Naive B cell (primary cell): ENCODE data around the gene INSYN2B. TPM values are rescaled to one million over a fixed set of nuclear protein-coding genes. Genes with fewer than 3 reads are reported as not detected.

Experiments used
- ATAC-seq, 2 donors: fragments of 150-1000 bp; cut with Tn5 transposase; 2 replicates each; pipeline ENCODE4 v1.10.0; 2021; ENCODE audit warnings: low read depth in 2 of 2, mild to moderate bottlenecking in 2 of 2, moderate library complexity in 2 of 2
- DNase-seq: peaks from one replicate; pipeline ENCODE4 v3.0.0; 2022
- H3K27ac Mint-ChIP-seq, 6 donors: one replicate each; pipeline ENCODE4 v1.8.0; 2020 to 2022; ENCODE audit warnings: mild to moderate bottlenecking in 6 of 6, mixed read lengths in 6 of 6, moderate library complexity in 5 of 6, inconsistent platforms in 2 of 6
- H3K27me3 Mint-ChIP-seq, 3 donors: one replicate each; pipeline ENCODE4 v1.8.0; 2021 to 2022; ENCODE audit warnings: mixed read lengths in 3 of 3, mild to moderate bottlenecking in 1 of 3
- H3K36me3 Mint-ChIP-seq, 2 donors: one replicate each; pipeline ENCODE4 v1.8.0; 2020 to 2022; ENCODE audit warnings: mixed read lengths in 2 of 2, inconsistent platforms in 1 of 2, mild to moderate bottlenecking in 1 of 2
- H3K4me1 Mint-ChIP-seq, 3 donors: one replicate each; pipeline ENCODE4 v1.8.0; 2020 to 2022; ENCODE audit warnings: mixed read lengths in 3 of 3, inconsistent platforms in 1 of 3, mild to moderate bottlenecking in 1 of 3, moderate library complexity in 1 of 3
- H3K4me3 Mint-ChIP-seq, 8 donors: one replicate each; pipeline ENCODE4 v1.8.0; 2020 to 2022; ENCODE audit warnings: mild to moderate bottlenecking in 8 of 8, mixed read lengths in 8 of 8, moderate library complexity in 8 of 8, inconsistent platforms in 2 of 8
- H3K9me3 Mint-ChIP-seq, 7 donors: one replicate each; pipeline ENCODE4 v1.8.0; 2020 to 2022; ENCODE audit warnings: mixed read lengths in 7 of 7, mild to moderate bottlenecking in 5 of 7, inconsistent platforms in 2 of 7, moderate library complexity in 1 of 7
- polyA plus RNA-seq, 6 donors: library from polyadenylated mRNA; unstranded; fragments of 300-500 nt; fragmentation: Illumina TruSeq; gene quantifications; one replicate each; pipeline ENCODE4 v1.2.3, GENCODE V29; 2021; ENCODE audit warnings: low read depth in 6 of 6

Gene INSYN2B
- polyA plus RNA-seq, 6 donors from 2014 or later: 0.32 to 0.77 (median 0.37) TPM; not detected in 3

- peaks cover 0 to 8% (median 5%) of the 10 kb centered on the region in 3 donors for H3K4me1 Mint-ChIP-seq
- no peak for DNase-seq
- H3K4me3 Mint-ChIP-seq: no peak overlapping the region
- peaks cover 30 to 45% of the 10 kb centered on the region in 2 donors for H3K36me3 Mint-ChIP-seq
- H3K27ac Mint-ChIP-seq: no peak overlapping the region
- H3K27me3 Mint-ChIP-seq: no peaks in the 10 kb centered on the region
- ATAC-seq: no peak
- no peaks in the 10 kb centered on the region for H3K9me3 Mint-ChIP-seq
Observed at GRCh38 chr5:169992789-169993484, 12.6 kb upstream of the INSYN2B start.

GRCh38 chr5:169991115-169991869 lies 11.0 kb upstream of the INSYN2B start:
- Mint-ChIP-seq H3K4me1 (peaks cover 0 to 8% (median 5%) of the 10 kb centered on the region in 3 donors), H3K4me3 (no peak overlapping the region), H3K27me3 (no peaks in the 10 kb centered on the region), H3K27ac (peak overlapping the region in 3 of 6 donors; percentile 43 to 76 (median 56)), H3K36me3 (peaks cover 31 to 50% of the 10 kb centered on the region in 2 donors), H3K9me3 (no peaks in the 10 kb centered on the region)
- ATAC-seq: no peak
- no peak for DNase-seq

GRCh38 chr5:169989365-169989764 lies 9.1 kb upstream of the INSYN2B start:
- Mint-ChIP-seq H3K4me1 (peaks cover 0 to 2% (median under 1%) of the 10 kb centered on the region in 3 donors), H3K27me3 (no peaks in the 10 kb centered on the region), H3K36me3 (peaks cover 37 to 47% of the 10 kb centered on the region in 2 donors), H3K4me3 (no peak overlapping the region), H3K27ac (peak overlapping the region in 1 of 6 donors; percentile 36), H3K9me3 (no peaks in the 10 kb centered on the region)
- no peak for DNase-seq
- ATAC-seq: no peak

- DNase-seq: no peak
- H3K4me3 Mint-ChIP-seq: no peak overlapping the region
- no peaks in the 10 kb centered on the region for H3K9me3 Mint-ChIP-seq
- no peak for ATAC-seq
- H3K36me3 Mint-ChIP-seq: peaks cover 37 to 47% of the 10 kb centered on the region in 2 donors
- no peaks in the 10 kb centered on the region for H3K27me3 Mint-ChIP-seq
- H3K27ac Mint-ChIP-seq: peak overlapping the region in 1 of 6 donors; percentile 36
- no peaks in the 10 kb centered on the region for H3K4me1 Mint-ChIP-seq
Observed at GRCh38 chr5:169988947-169989346, 8.7 kb upstream of the INSYN2B start.

GRCh38 chr5:169988206-169988605 lies 7.9 kb upstream of the INSYN2B start:
- no peaks in the 10 kb centered on the region for H3K4me1 Mint-ChIP-seq
- no peak overlapping the region for H3K27ac Mint-ChIP-seq
- DNase-seq (no peak), ATAC-seq (no peak)
- H3K27me3 Mint-ChIP-seq: no peaks in the 10 kb centered on the region
- H3K9me3 Mint-ChIP-seq: no peaks in the 10 kb centered on the region
- peaks cover 37 to 42% of the 10 kb centered on the region in 2 donors for H3K36me3 Mint-ChIP-seq
- H3K4me3 Mint-ChIP-seq: no peak overlapping the region

- Mint-ChIP-seq H3K36me3 (peaks cover 14 to 18% of the 10 kb centered on the region in 2 donors), H3K9me3 (no peaks in the 10 kb centered on the region), H3K4me3 (no peak overlapping the region), H3K4me1 (peaks cover 6 to 13% (median 8%) of the 10 kb centered on the region in 3 donors), H3K27ac (peak overlapping the region in 2 of 6 donors; percentile 29 to 39), H3K27me3 (no peaks in the 10 kb centered on the region)
- DNase-seq: no peak
- ATAC-seq: no peak
Observed at GRCh38 chr5:169979871-169980270, 424 bp downstream of the INSYN2B start.

- ATAC-seq (no peak), DNase-seq (no peak)
- Mint-ChIP-seq H3K9me3 (no peaks in the 10 kb centered on the region), H3K4me1 (peaks cover 6 to 13% (median 8%) of the 10 kb centered on the region in 3 donors), H3K27me3 (no peaks in the 10 kb centered on the region), H3K36me3 (peaks cover 10 to 11% of the 10 kb centered on the region in 2 donors), H3K27ac (peak overlapping the region in 1 of 6 donors; percentile 57), H3K4me3 (no peak overlapping the region)
Observed at GRCh38 chr5:169978714-169979113, 1.6 kb downstream of the INSYN2B start.

GRCh38 chr5:169974121-169974770 lies 6.0 kb downstream of the INSYN2B start:
- Mint-ChIP-seq H3K9me3 (peaks cover 0 to 4% (median 0%) of the 10 kb centered on the region in 7 donors), H3K27me3 (no peaks in the 10 kb centered on the region), H3K36me3 (peaks cover 0 to 7% of the 10 kb centered on the region in 2 donors), H3K4me1 (peaks cover 2 to 9% (median 9%) of the 10 kb centered on the region in 3 donors), H3K27ac (peak overlapping the region in 2 of 6 donors; percentile 25 to 81), H3K4me3 (no peak overlapping the region)
- DNase-seq (no peak), ATAC-seq (no peak)

- DNase-seq: no peak
- ATAC-seq: no peak
- peaks cover 0 to 7% of the 10 kb centered on the region in 2 donors for H3K36me3 Mint-ChIP-seq
- peaks cover 0 to 4% (median 0%) of the 10 kb centered on the region in 7 donors for H3K9me3 Mint-ChIP-seq
- peaks cover 2 to 13% (median 10%) of the 10 kb centered on the region in 3 donors for H3K4me1 Mint-ChIP-seq
- H3K27me3 Mint-ChIP-seq: no peaks in the 10 kb centered on the region
- H3K27ac Mint-ChIP-seq: peak overlapping the region in 3 of 6 donors; percentile 4 to 45 (median 29)
- no peak overlapping the region for H3K4me3 Mint-ChIP-seq
Observed at GRCh38 chr5:169973056-169973455, 7.2 kb downstream of the INSYN2B start.

- peak overlapping the region in 3 of 6 donors; percentile 2 to 60 (median 16) for H3K27ac Mint-ChIP-seq
- peaks cover 0 to 22% (median 19%) of the 10 kb centered on the region in 3 donors for H3K4me1 Mint-ChIP-seq
- H3K36me3 Mint-ChIP-seq: peaks cover 4 to 19% of the 10 kb centered on the region in 2 donors
- H3K9me3 Mint-ChIP-seq: peaks cover 0 to 4% (median 0%) of the 10 kb centered on the region in 7 donors
- DNase-seq: no peak
- H3K4me3 Mint-ChIP-seq: no peak overlapping the region
- no peaks in the 10 kb centered on the region for H3K27me3 Mint-ChIP-seq
- no peak for ATAC-seq
Observed at GRCh38 chr5:169971780-169972179, 8.5 kb downstream of the INSYN2B start.

GRCh38 chr5:169970911-169971765 lies 9.2 kb downstream of the INSYN2B start:
- ATAC-seq: no peak
- H3K27me3 Mint-ChIP-seq: no peaks in the 10 kb centered on the region

GRCh38 chr5:169970339-169970738 lies 10.0 kb downstream of the INSYN2B start:
- DNase-seq (no peak), ATAC-seq (no peak)
- H3K27ac Mint-ChIP-seq: peak overlapping the region in 1 of 6 donors; percentile 44
- H3K9me3 Mint-ChIP-seq: peaks cover 0 to 4% (median 0%) of the 10 kb centered on the region in 7 donors
- H3K27me3 Mint-ChIP-seq: no peaks in the 10 kb centered on the region
- no peak overlapping the region for H3K4me3 Mint-ChIP-seq
- peaks cover 0 to 22% (median 19%) of the 10 kb centered on the region in 3 donors for H3K4me1 Mint-ChIP-seq
- H3K36me3 Mint-ChIP-seq: peaks cover 5 to 19% of the 10 kb centered on the region in 2 donors

More at GRCh38 chr5:169970911-169971765, 9.2 kb downstream of the INSYN2B start:
- peaks cover 0 to 4% (median 0%) of the 10 kb centered on the region in 7 donors for H3K9me3 Mint-ChIP-seq
- peak overlapping the region in 2 of 6 donors; percentile 60 to 75 for H3K27ac Mint-ChIP-seq
- DNase-seq: no peak
- peaks cover 0 to 22% (median 19%) of the 10 kb centered on the region in 3 donors for H3K4me1 Mint-ChIP-seq
- peak overlapping the region in 1 of 8 donors; percentile 16 for H3K4me3 Mint-ChIP-seq
- H3K36me3 Mint-ChIP-seq: peaks cover 5 to 19% of the 10 kb centered on the region in 2 donors
